H1 (cell line): Measurements from ENCODE around the gene ARHGAP1. TPM values are rescaled to one million over a fixed set of nuclear protein-coding genes. Genes with fewer than 3 reads are reported as not detected.

Source experiments
- CTCF ChIA-PET: fragments of 300-600 bp; sonication (Branson Sonifier 250); formaldehyde crosslinking; loops from one replicate; lab custom pipeline; 2021; ENCODE audit not compliant: partially characterized antibody; lab: Charles Lee
- POLR2A ChIA-PET: fragments of 300-600 bp; sonication (Branson Sonifier 250); formaldehyde crosslinking; loops from one replicate; lab custom pipeline; 2021; ENCODE audit warnings: inconsistent platforms; ENCODE audit not compliant: partially characterized antibody; lab: Charles Lee
- DNase-seq, 2 experiments: peaks; one replicate each; pipeline versions ENCODE4 v3.0.0 to v3.0.0-alpha.2; 2010 to 2022; ENCODE audit warnings: low spot score in 2 of 2, low read depth in 1 of 2, mixed read lengths in 1 of 2
- FAIRE-seq: peaks from 2 replicates; lab custom pipeline; 2011; peaks lifted over from hg19 to GRCh38; lab: Jason Lieb, UNC
- H2AFZ ChIP-seq: 2 replicates; pipeline ENCODE4 v1.8.1; 2012; ENCODE audit warnings: low read length, inconsistent platforms
- H2AK5ac ChIP-seq: 2 replicates; pipeline ENCODE4 v1.6.1; 2013; ENCODE audit warnings: low read depth, low read length
- H2BK120ac ChIP-seq: replicated peaks from 2 replicates; pipeline ENCODE3; 2013; ENCODE audit warnings: low read depth, low read length, inconsistent platforms
- H2BK12ac ChIP-seq: 2 replicates; pipeline ENCODE4 v1.6.1; 2013; ENCODE audit warnings: low read depth, low read length
- H2BK15ac ChIP-seq: 2 replicates; pipeline ENCODE4 v1.6.1; 2013; ENCODE audit warnings: low read length
- H2BK20ac ChIP-seq: 2 replicates; pipeline ENCODE4 v1.6.1; 2013; ENCODE audit warnings: low read length
- H2BK5ac ChIP-seq: 2 replicates; pipeline ENCODE4 v1.6.1; 2013; ENCODE audit warnings: low read depth, low read length
- H3K14ac ChIP-seq: 2 replicates; pipeline ENCODE4 v1.6.1; 2013; ENCODE audit warnings: inconsistent platforms; ENCODE audit not compliant: insufficient read length
- H3K18ac ChIP-seq: 2 replicates; pipeline ENCODE4 v1.6.1; 2013; ENCODE audit warnings: low read length; ENCODE audit errors: extremely low read depth
- H3K23ac ChIP-seq: 2 replicates; pipeline ENCODE4 v1.6.1; 2013; ENCODE audit warnings: inconsistent platforms; ENCODE audit not compliant: insufficient read length
- H3K23me2 ChIP-seq: 2 replicates; pipeline ENCODE4 v1.6.1; 2013; ENCODE audit warnings: low read depth, low read length
- H3K27ac ChIP-seq: 2 replicates; pipeline ENCODE4 v1.6.1; 2011; ENCODE audit warnings: low read depth, low read length, inconsistent platforms
- H3K27me3 ChIP-seq, 4 experiments: replicated peaks in 1 of 4; 1 replicate in 1 of 4; 2 replicates in 3 of 4; pipeline versions ENCODE4 v1.6.1 to v1.8.1; 2011 to 2013; ENCODE audit warnings: low read length in 3 of 4, mild to moderate bottlenecking in 3 of 4, inconsistent platforms in 2 of 4, mixed read lengths in 2 of 4, moderate library complexity in 1 of 4; ENCODE audit not compliant: control insufficient read depth in 3 of 4, insufficient read depth in 3 of 4; ENCODE audit errors: extremely low read depth in 1 of 4
- H3K36me3 ChIP-seq, 4 experiments: 2 replicates each; pipeline versions ENCODE4 v1.6.1 to v1.8.1; 2011 to 2013; ENCODE audit warnings: mild to moderate bottlenecking in 4 of 4, low read length in 3 of 4, moderate library complexity in 2 of 4, control low read depth in 1 of 4, inconsistent platforms in 1 of 4; ENCODE audit not compliant: insufficient read depth in 4 of 4, control insufficient read depth in 2 of 4
- H3K4ac ChIP-seq: replicated peaks from 2 replicates; pipeline ENCODE3; 2013; ENCODE audit warnings: low read length, low read depth, mixed read lengths, inconsistent platforms; ENCODE audit not compliant: insufficient read length
- H3K4me1 ChIP-seq, 4 experiments: replicated peaks in 1 of 4; 1 replicate in 1 of 4; 2 replicates in 3 of 4; pipeline versions ENCODE4 v1.6.1 to v1.8.1; 2011 to 2013; ENCODE audit warnings: low read length in 3 of 4, inconsistent platforms in 2 of 4, mixed read lengths in 1 of 4; ENCODE audit not compliant: insufficient read depth in 4 of 4, control insufficient read depth in 3 of 4
- H3K4me2 ChIP-seq, 2 experiments: 2 replicates each; pipeline versions ENCODE4 v1.6.1 to v1.8.1; 2011 to 2013; ENCODE audit warnings: low read depth in 2 of 2, low read length in 2 of 2, control low read depth in 1 of 2, inconsistent platforms in 1 of 2, mild to moderate bottlenecking in 1 of 2; ENCODE audit not compliant: insufficient read depth in 1 of 2
- H3K4me3 ChIP-seq, 4 experiments: fragments of 200-600, 300-600 bp in 1 of 4; sonication (generic), shearing (Covaris generic), sonication (Bioruptor Twin) in 1 of 4; 2 replicates each; pipeline versions ENCODE4 v1.5.1 to v1.8.1; 2011 to 2016; ENCODE audit warnings: low read length in 4 of 4, low read depth in 3 of 4, control low read depth in 2 of 4, inconsistent platforms in 2 of 4, mild to moderate bottlenecking in 2 of 4, mixed read lengths in 1 of 4, moderate library complexity in 1 of 4; ENCODE audit not compliant: insufficient read depth in 2 of 4; ENCODE audit errors: extremely low read depth in 1 of 4
- H3K56ac ChIP-seq: replicated peaks from 2 replicates; pipeline ENCODE3; 2013; ENCODE audit warnings: low read depth, mild to moderate bottlenecking, mixed read lengths, low read length, inconsistent platforms; ENCODE audit not compliant: insufficient read length
- H3K79me1 ChIP-seq: 2 replicates; pipeline ENCODE4 v1.6.1; 2013; ENCODE audit warnings: low read depth, low read length, control low read depth
- H3K79me2 ChIP-seq, 2 experiments: 2 replicates each; pipeline versions ENCODE4 v1.6.1 to v1.8.1; 2012 to 2013; ENCODE audit warnings: low read length in 2 of 2, mild to moderate bottlenecking in 2 of 2, inconsistent platforms in 1 of 2; ENCODE audit not compliant: insufficient read depth in 2 of 2, control insufficient read depth in 1 of 2
- H3K9ac ChIP-seq, 4 experiments: replicated peaks in 1 of 4; 1 replicate in 1 of 4; 2 replicates in 3 of 4; pipeline versions ENCODE4 v1.6.1 to v1.8.1; 2011 to 2013; ENCODE audit warnings: low read depth in 3 of 4, low read length in 3 of 4, control low read depth in 2 of 4, mild to moderate bottlenecking in 2 of 4, moderate library complexity in 2 of 4, inconsistent platforms in 1 of 4; ENCODE audit errors: extremely low read depth in 1 of 4
- H3K9me3 ChIP-seq, 2 experiments: 2 replicates each; pipeline versions ENCODE4 v1.6.1 to v1.8.1; 2012 to 2013; ENCODE audit warnings: mild to moderate bottlenecking in 2 of 2, moderate library complexity in 2 of 2, control low read depth in 1 of 2, inconsistent platforms in 1 of 2, low read depth in 1 of 2, low read length in 1 of 2, mixed read lengths in 1 of 2; ENCODE audit not compliant: insufficient read depth in 2 of 2
- H4K20me1 ChIP-seq, 2 experiments: replicated peaks in 1 of 2; 2 replicates each; pipeline versions ENCODE3 to v1.8.1; 2011 to 2013; ENCODE audit warnings: inconsistent platforms in 2 of 2, low read length in 2 of 2, mild to moderate bottlenecking in 1 of 2; ENCODE audit not compliant: insufficient read depth in 2 of 2, control insufficient read depth in 1 of 2
- H4K5ac ChIP-seq: 2 replicates; pipeline ENCODE4 v1.6.1; 2013; ENCODE audit warnings: low read length, low read depth, mixed read lengths, inconsistent platforms; ENCODE audit not compliant: insufficient read length
- H4K8ac ChIP-seq: 2 replicates; pipeline ENCODE4 v1.8.0; 2013; ENCODE audit warnings: mild to moderate bottlenecking, moderate library complexity, low read length, inconsistent platforms; ENCODE audit not compliant: insufficient read depth; ENCODE audit errors: extremely low read depth
- H4K91ac ChIP-seq: replicated peaks from 2 replicates; pipeline ENCODE3; 2013; ENCODE audit warnings: low read length, mixed read lengths, inconsistent platforms; ENCODE audit not compliant: insufficient read length
- EP300 ChIP-seq, 2 experiments: IDR thresholded peaks; 1 replicate in 1 of 2; 2 replicates in 1 of 2; pipeline ENCODE4 v1.6.1; 2011 to 2012; ENCODE audit warnings: low read depth in 2 of 2, low read length in 2 of 2, mild to moderate bottlenecking in 2 of 2, borderline replicate concordance in 1 of 2, inconsistent platforms in 1 of 2, moderate library complexity in 1 of 2
- POLR2A ChIP-seq, 2 experiments: IDR thresholded peaks; 1 replicate in 1 of 2; 2 replicates in 1 of 2; pipeline ENCODE4 v1.6.1; 2011; ENCODE audit warnings: low read depth in 2 of 2, low read length in 2 of 2, mild to moderate bottlenecking in 2 of 2; ENCODE audit errors: control extremely low read depth in 1 of 2
- SIN3A ChIP-seq, 2 experiments: IDR thresholded peaks in 1 of 2; conservative IDR thresholded peaks in 1 of 2; 2 replicates each; pipeline ENCODE4 v1.6.1; 2011 to 2012; ENCODE audit warnings: low read length in 2 of 2, improper control_type of control experiment in 1 of 2, low read depth in 1 of 2, mild to moderate bottlenecking in 1 of 2
- WGBS, 2 experiments: shearing (Covaris generic) in 1 of 2; methylation state at CpG; one replicate each; pipeline versions ENCODE4 v1.1.6 to v1.1.7; 2013 to 2015; ENCODE audit warnings: low lambda C conversion rate in 2 of 2, mixed read lengths in 2 of 2, inconsistent platforms in 1 of 2, low coverage in 1 of 2, missing lambda C conversion rate in 1 of 2; ENCODE audit not compliant: insufficient replicate concordance in 2 of 2, insufficient coverage in 1 of 2, insufficient read length in 1 of 2; ENCODE audit errors: extremely low coverage in 1 of 2, missing lambda C conversion rate in 1 of 2; 5-methylcytosine and 5-hydroxymethylcytosine counted together
- polyA plus RNA-seq, 7 experiments: library from polyadenylated mRNA; depleted of rRNA in 3 of 7; stranded (reverse) in 5 of 7; unstranded in 2 of 7; fragments of >200 nt in 5 of 7; fragments of 200-250 nt in 2 of 7; gene quantifications; 1 replicate in 5 of 7; 2 replicates in 1 of 7; 4 replicates in 1 of 7; pipeline versions ENCODE4 v1.2.1 to v1.2.3, GENCODE V29; 2011 to 2013; ENCODE audit warnings: missing spikeins in 2 of 7, mixed read lengths in 2 of 7
- total RNA-seq: library from RNA; stranded (reverse); fragmentation: NEBNext Ultra II Directional; extraction: Animal tissue kit (Norgen Biotek cat#: 25700); gene quantifications from 2 replicates; pipeline ENCODE4 v1.2.1, GENCODE V29; 2021

ARHGAP1 gene
- total and polyA plus RNA-seq, 2 of the 8 experiments (the other 6 are each of a cell fraction or from before 2014, with no cell fraction given) = 28.6 to 58.8 TPM

DNA sequence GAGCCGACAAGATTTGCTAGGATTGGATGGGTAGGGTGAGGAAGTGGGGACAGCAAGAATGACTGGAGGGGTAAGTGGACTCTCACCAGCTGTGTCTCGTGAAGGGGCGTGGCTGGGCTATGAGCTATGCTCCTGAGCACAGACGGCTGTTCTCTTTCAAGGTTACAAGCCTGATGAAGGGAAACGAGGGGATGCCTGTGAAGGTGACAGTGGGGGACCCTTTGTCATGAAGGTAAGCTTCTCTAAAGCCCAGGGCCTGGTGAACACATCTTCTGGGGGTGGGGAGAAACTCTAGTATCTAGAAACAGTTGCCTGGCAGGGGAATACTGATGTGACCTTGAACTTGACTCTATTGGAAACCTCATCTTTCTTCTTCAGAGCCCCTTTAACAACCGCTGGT lies 38.5 kb upstream of the ARHGAP1 start:
- H3K27ac ChIP-seq = no peak overlapping the region
- H3K27me3 ChIP-seq = no peaks in the 10 kb centered on the region
- no peak overlapping the region for H3K14ac ChIP-seq
- peaks cover under 1 to 28% (median 26%) of the 10 kb centered on the region in 4 experiments for H3K36me3 ChIP-seq
- no peaks in the 10 kb centered on the region for H3K9me3 ChIP-seq
- H3K4me2 ChIP-seq = no peak overlapping the region
- no peak overlapping the region for H4K8ac ChIP-seq
- WGBS, 2 experiments = 80% methylated on average over 6 of the region's 6 CpGs; no CpG with 5 or more reads in 1 of the 2 experiments
- H2BK20ac ChIP-seq = no peak overlapping the region
- H3K79me2 ChIP-seq = no peaks in the 10 kb centered on the region
- no peak overlapping the region for H3K23ac ChIP-seq
- no peak overlapping the region for H3K9ac ChIP-seq
- H4K5ac ChIP-seq = no peak overlapping the region
- H2BK12ac ChIP-seq = no peak overlapping the region
- no peak overlapping the region for H3K18ac ChIP-seq
- no peak overlapping the region for H2BK5ac ChIP-seq
- H2BK15ac ChIP-seq = no peak overlapping the region
- no peaks in the 10 kb centered on the region for H3K23me2 ChIP-seq
- H4K91ac ChIP-seq = no peak overlapping the region
- H2AFZ ChIP-seq = no peak overlapping the region
- peaks cover 0 to 3% (median 0%) of the 10 kb centered on the region in 4 experiments; a peak in 1 of 7 replicates for H3K4me1 ChIP-seq
- ChIA-PET CTCF (interaction anchor here (0.6 to 1.7 kb wide), 5 partner anchors 11 to 338 kb away, joined by 3 to 5 read pairs (median 3); no protein-coding TSS in a partner anchor), POLR2A (interaction anchor here (0.9 to 1.2 kb wide), 3 partner anchors 13 to 18 kb away, joined by 3 to 4 read pairs (median 3); no protein-coding TSS in a partner anchor)
- no peak overlapping the region for H3K56ac ChIP-seq
- 0 out of 3 replicates have a peak, but pooled peaks of 1 of the 2 experiments have one; percentile 11 for TF ChIP-seq POLR2A (IDR thresholded peaks at IDR 0.05; ENCODE audit: control extremely low read depth in 1 of 2, low read depth in 2 of 2, low read length in 2 of 2)
- no peak for TF ChIP-seq EP300 (IDR thresholded peaks at IDR 0.05; ENCODE audit: borderline replicate concordance in 1 of 2, low read depth in 2 of 2, low read length in 2 of 2)
- TF ChIP-seq SIN3A (conservative IDR thresholded peaks at IDR 0.05 in 1 of 2, IDR thresholded peaks at IDR 0.05 in 1 of 2; ENCODE audit: low read depth in 1 of 2, low read length in 2 of 2) = 0 out of 4 replicates have a peak, but pooled peaks of 1 of the 2 experiments have one; percentile 43
- no peak overlapping the region for H2AK5ac ChIP-seq
- H3K4ac ChIP-seq = no peak overlapping the region
- H4K20me1 ChIP-seq = no peaks in the 10 kb centered on the region
- FAIRE-seq (no peak), DNase-seq (no peak)
- H3K4me3 ChIP-seq = no peak overlapping the region
- no peak overlapping the region for H2BK120ac ChIP-seq
- no peaks in the 10 kb centered on the region for H3K79me1 ChIP-seq
